HG02943 (cell line): Measurements from ENCODE around the gene APLP1.
"Not testable (repeated sequence)": the region's sequence is repeated elsewhere in the genome, so short reads cannot be mapped to it uniquely, and the experiment has no call there.

Experiments used
- ATAC-seq: cut with Tn5 transposase; IDR thresholded peaks from one replicate; pipeline ENCODE4 v1.9.1; 2021; ENCODE audit warnings: mild to moderate bottlenecking, low read depth, moderate library complexity; ENCODE audit not compliant: unreplicated experiment

The APLP1 gene

DNA sequence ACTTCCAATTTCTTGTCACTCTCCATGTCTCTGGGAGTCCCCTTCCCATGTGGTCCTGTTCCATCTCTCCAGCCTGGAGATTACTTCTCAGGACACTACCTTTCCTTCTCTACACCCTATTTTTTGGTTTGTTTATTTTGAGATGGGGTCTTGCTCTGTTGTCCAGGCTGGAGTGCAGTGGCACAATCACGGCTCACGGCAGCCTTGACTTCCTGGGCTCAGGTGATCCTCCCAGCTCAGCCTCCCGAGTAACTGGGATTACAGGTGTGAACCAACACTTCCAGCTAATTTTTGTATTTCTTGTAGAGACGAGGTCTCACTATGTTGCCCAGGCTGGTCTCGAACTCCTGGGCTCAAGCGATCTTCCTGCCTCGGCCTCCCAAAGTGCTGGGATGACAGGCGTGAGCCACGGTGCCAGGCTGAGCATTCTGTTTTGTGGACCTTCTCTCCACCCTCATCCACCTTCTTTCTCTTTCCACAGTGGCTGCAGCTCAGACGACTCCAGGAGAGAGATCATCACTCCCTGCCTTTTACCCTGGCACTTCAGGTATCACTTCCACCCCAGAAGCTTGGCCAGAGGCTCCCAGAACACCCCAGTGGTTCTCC, 34.6 kb downstream of the APLP1 start:
- no peak for ATAC-seq

DNA sequence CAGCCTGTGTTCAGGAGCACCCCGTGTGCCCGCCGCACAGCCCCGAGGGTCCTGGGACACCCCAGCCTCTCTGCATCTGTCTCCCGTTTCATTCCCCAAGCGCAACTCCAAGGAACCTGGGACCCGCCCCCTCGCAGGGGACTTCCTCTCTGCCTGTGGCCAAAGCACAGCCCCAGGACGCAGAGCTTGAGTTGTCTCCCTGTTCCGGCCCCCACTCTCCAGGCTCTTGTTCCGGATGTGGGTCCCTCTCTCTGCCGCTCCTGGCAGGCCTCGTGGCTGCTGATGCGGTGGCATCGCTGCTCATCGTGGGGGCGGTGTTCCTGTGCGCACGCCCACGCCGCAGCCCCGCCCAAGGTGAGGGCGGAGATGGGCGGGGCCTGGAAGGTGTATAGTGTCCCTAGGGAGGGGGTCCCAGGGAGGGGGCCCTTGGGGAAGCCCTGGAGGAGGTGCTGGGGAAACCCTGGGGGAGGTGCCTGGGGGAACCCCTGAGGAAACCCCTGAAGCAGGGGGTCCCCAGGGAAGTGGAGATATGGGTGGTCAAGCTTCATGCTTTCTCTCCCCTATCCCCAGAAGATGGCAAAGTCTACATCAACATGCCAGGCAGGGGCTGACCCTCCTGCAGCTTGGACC, 35.3 kb downstream of the APLP1 start:
- ATAC-seq = no peak

DNA sequence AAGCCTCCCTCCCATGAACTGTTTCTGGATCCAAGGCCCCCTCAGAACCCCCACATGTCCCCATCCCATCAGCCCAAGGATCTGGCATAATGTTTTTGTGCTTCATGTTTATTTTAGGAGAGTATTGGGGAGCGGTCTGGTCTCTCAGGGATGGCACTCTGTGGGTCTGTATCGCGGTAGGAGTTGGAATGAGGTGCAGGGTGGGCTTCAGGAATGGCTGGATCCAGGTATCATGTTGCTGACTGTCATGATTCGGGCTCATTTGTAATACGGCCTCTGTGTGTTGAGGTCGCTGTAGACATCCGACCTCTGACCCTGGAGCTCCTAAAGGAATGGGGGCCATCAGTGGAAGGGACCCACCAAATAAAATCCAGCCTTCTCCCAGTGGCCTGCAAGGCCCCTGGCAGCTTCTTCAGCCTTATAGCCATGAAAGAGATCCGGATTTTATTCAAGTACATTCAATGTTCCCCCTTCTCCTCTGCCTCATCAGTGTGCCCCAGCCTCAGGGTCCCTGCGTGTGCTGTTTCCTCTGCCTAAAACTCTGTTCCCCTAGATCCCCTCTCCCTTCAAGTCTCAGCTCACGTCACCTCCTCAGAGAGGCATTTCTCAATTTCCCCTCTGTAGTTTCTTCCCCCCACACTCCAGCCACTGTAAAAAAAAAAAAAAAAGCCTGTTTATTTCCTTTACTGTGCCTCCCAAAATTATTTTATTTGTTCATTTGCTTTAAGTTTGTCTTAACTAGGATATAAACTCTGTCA, 36.1 kb downstream of the APLP1 start:
- no peak for ATAC-seq

DNA sequence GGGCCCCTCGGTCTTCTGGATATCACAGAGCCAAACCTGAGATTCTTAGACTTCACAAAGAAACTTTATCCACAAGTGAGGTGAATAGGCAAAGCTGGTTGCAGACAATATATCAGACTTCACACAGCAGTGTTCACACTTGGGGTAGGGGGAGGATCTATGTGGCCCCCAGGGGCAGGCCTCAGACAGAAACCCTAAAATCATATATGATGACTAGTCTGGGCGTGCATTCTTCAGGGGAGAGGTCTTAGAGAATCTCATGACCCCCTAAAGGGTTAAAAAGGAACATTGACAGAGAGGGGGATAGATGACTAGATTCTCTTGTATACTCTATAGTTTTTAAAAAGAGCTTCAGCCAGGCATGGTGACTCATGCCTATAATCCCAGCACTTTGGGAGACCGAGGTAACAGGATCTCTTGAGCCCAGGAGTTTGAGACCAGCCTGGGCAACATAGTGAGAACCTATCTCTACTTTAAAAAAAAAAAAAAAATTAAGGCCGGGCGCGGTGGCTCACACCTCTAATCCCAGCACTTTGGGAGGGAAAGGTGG, 36.9 kb downstream of the APLP1 start:
- no peak for ATAC-seq

DNA sequence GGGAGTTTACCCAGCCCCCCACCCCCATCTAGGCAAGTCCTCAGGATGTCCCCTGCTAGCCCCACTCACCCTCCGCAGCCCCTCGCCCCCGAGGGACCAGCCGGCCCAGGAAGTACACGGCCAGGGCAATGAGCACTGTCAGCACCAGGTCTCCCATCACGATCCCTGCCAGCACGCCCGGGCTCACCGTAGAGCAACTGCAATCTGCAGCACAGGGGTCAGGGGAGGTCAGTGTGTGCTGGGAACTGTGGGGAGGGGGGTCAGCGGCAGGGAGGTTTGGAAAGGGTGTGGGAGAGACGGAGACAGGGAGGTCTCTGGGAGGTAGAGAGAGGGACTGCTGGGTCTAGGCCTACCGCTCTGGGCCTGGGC, 39.0 kb downstream of the APLP1 start:
- no peak for ATAC-seq

DNA sequence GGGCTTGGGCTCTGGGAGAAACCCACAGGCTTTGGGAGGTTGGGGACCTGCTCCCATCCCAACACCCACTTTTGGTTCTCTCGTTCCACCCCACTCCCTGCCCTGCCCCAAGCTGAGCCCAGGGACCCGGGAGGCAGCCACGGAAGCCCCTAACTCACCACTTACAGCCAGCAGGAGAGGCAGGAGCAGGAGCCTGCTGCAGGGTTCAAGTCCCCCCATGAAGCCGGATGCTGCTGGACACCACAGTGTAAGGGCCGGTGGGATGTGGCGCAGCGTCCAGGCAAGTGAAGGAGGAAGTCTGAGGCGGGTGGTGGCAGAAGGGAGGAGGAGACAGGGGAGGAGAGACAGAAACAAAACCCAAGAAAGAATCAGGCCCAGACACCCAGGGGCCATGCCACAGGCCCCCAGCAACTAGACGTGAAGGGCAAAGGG, 39.7 kb downstream of the APLP1 start, which contains the start of gene TYROBP:
Gene TYROBP (minus strand): TSS at position 286 of the 432 bp plus-strand sequence. CDS start 67 bp downstream, at position 219.
- ATAC-seq = no peak

DNA sequence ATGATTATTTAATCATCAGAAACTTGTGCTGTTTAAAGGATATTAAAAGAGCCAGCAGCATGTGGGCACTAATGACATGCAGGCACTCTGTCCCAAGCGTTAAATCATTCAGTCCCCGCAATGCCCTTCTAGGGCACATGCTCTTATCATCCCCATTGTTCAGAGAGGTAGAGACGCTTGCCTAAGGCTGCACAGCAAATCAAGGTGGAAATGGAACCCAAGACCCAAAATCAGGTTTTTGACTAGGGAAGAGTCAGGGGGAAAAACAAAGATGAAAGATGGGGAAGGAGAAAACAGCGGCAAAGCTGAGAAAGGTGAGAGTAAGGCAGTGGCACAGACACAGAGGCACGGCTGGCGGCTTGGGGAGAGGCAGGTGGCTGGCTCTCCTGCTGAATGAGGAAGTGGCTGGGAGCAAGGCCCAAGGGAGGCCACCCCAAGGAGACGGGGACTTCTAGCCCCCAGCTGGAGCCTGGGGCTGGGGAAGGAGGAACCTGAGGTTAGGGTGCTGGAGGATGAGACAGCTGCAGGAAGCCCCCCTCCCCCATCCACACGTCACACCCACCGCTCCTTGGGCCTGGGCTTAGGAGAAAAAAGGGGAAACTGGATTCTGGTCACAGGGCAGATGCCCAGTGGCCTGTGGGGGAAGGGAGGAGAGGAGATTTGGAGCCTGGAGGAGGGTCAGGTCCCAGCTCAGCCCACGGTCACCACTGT, 40.8 kb downstream of the APLP1 start:
- ATAC-seq = no peak

DNA sequence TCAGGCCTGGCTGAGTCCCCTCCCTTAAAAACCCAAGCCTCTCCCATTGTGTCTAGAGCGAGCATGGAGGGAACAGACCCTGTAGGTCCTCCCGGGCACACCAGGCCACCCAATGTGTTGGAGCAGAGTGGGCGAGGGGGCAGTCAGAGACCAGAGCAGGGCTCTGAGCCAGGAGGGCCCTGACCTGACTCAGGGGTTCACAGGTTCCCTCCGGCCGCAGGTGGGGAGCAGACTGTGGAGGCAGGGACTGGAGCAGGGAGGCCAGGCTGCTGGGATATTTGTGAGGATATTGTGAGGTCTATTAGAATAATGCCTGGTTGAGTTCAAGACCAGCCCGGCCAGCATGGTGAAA, 41.3 kb downstream of the APLP1 start:
- ATAC-seq = no peak

DNA sequence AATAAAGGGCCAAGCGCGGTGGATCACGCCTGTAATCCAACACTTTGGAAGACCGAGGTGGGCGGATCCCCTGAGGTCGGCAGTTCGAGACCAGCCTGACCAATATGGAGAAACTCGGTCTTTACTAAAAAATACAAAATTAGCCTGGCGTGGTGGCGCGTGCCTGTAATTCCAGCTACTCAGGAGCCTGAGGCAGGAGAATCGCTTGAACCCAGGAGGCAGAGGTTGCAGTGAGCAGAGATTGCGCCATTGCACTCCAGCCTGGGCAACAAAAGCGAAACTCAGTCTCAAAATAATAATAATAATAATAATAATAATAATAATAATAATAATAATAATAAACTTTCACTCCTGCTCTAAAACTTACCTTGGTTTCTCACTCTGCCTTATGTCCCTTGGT, 42.0 kb downstream of the APLP1 start:
- ATAC-seq = not testable (repeated sequence)

DNA sequence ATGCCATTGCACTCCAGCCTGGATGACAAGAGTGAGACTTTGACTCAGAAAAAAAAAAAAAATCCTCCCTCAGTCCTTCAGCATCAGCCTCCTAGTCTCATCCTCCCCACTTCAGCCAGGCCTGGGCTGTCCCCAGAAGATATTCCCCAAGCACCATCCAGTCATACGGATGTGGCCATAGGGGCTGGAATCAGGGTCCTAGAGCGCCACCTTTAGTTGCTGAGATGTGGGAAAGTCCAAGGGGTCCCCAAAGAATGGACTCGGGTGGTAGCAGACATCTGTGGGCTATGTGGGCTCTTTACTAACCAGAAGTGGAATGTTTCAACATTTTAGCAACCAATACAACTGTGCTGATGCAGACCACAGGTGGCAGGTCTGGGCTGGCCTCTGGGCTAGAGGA, 42.8 kb downstream of the APLP1 start:
- ATAC-seq = no peak

DNA sequence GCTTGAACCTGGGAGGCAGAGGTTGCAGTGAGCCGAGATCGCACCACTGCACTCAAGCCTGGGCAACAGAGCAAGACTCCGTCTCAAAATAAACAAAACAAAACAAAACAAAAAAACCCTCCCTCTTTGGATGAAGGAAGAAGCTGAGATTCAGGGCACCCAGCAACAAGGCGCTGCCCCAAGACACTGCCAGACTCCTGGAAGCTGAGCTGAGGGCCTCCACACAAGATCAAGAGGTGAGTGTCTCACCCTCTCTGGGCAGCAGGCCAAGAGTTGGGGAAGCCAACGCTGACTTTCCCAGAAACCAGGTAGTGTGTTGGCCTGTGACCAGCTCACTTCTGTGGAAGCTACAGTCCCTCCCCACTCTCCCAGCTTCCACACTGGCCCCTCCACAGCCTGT, 43.4 kb downstream of the APLP1 start:
- ATAC-seq = no peak

DNA sequence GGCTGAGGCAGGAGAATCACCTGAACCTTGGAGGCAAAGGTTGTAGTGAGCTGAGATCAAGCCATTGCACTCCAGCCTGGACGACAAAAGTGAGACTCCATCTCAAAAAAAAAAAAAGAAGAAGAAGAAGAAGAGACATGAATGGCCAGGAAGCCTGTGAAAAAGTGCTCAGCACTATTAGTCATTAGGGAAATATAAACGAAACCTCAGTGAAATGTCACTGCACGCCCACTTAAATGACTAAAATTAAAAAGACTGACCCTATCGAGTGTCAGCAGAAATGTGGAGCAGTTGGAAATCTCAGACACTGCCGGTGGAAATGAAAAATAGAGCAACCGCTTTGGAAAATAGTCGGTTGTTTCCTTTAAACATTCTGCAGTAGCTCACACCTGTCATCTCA, 45.2 kb downstream of the APLP1 start:
- ATAC-seq = no peak

DNA sequence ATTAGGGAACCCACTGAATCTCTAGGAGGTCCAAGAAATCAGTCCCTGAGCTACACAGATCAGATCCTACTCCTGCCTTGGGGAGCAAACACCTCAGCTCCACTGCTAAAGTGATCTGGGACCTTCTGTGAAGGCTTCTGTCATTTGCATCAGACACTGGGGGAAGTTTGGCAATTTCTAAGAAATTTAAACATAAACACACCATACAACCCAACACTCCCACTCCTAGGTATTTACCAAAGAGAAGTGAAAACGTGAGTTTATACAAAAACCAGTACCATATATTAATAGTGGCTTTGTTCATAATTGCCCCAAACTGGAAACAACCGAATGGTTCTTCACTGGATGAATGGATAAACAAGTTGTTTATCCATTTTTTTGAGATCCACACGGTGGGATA, 47.1 kb downstream of the APLP1 start:
- no peak for ATAC-seq

DNA sequence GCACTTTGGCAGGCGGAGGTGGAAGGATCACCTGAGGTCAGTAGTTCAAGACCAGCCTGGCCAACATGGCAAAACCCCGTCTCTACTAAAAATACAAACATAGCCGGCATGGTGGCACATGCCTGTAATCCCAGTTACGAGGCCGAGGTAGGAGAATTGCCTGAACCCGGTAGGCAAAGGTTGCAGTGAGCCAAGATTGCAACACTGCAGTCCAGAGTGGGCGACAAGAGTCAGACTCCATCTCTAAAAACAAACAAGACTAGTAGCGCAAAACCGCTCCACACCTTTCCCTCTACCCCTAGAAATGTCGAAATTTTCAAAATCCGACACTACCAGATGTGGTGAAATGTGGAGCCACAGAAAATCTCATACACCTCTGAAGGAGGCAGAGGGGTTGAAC, 50.9 kb downstream of the APLP1 start:
- ATAC-seq = no peak

DNA sequence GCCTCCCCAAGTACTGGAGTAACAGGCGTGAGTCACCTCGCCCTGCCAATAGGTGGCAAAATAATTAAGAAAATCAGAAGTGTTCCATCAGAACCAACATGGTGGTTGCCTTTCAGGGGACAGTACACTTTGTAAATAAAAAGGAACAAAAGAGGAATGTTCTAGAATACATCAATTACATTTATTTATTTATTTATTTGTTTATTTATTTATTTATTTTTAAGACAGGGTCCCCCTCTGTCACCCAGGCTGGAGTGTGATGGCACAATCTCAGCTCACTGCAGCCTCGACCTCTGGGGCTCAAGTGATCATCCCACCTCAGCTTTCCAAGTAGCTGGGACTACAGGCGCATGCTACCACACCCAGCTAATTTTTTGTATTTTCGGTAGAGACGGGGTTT, 52.6 kb downstream of the APLP1 start:
- ATAC-seq = no peak

DNA sequence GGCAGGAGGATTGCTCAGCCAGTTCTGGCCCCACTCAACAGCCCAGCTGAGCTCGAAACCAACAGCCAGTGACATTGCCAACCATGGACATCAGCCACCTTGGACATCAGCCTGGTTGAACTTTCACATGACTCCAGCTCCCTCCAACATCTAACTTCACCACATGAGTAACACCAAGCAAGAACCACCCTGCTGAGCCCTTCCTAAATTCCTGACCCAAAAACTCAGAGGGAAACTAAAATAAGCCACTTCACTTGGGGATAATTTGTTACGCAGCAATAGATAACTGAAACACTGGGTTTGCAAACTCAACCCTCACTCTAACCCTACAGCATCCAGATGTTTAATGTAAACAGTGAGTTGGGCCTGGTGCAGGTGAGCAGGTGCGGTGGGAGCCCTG, 57.1 kb downstream of the APLP1 start:
- no peak for ATAC-seq

DNA sequence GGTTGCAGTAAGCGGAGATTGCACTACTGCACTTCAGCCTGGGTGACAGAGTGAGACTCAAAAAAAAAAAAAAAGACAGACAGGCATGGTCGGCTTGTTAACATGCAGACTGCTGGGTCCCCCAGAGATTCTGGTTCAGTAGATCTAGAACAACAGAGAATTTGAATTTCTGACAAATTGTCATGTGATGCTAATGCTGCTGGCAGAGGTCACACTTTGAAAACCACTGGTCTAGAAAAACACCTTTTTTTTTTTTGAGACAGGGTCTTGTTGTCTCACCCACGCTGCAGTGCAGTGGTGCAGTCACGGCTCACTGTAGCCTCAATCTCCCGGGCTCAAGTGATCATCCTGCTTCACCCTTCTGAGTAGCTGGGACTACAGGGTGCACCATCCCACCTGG, 60.1 kb downstream of the APLP1 start:
- ATAC-seq = no peak
